ENCODE data around the gene EML1.

DNA sequence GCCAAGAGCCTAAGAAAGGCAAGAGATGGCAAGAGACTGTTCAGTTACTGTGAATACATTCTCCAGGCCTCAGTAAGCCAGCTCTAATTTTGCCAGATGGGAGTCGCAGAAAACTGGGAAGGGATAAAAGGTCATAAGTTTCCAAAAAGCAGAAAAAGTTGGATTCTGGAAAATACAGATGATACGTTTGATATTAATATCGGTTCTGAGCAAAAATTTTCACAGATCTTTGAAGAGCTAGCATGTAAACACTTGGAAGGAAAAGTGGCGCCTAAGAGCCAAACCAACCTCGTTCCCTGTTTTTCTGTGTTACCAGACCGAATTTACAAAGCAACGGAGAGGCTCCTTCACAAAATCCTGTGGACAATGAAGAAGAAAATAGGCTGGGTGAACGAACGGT, 7.8 kb upstream of the EML1 start:
- TF ChIP-seq POLR2AphosphoS5 (IDR thresholded peaks at IDR 0.05; ENCODE audit: borderline replicate concordance, low read depth, low read length) (no peak), EZH2 (IDR thresholded peaks at IDR 0.05) (no peak)

Measured in SK-N-MC (cell line).